Keratinocyte (primary cell): Measurements from ENCODE around the gene SLC44A5.

Experiments used
- EZH2 ChIP-seq: IDR thresholded peaks from one replicate; pipeline ENCODE4 v1.6.1; 2012; ENCODE audit warnings: inconsistent platforms, mild to moderate bottlenecking, low read length, moderate library complexity
- TF ChIP-seq, protein P1 (sequence below), 3 experiments: IDR thresholded peaks in 1 of 3; conservative IDR thresholded peaks in 1 of 3; optimal IDR thresholded peaks in 1 of 3; 2 replicates in 2 of 3; 3 replicates in 1 of 3; pipeline versions ENCODE3 to v1.5.1; 2011; ENCODE audit warnings: low read length in 3 of 3, mild to moderate bottlenecking in 3 of 3, moderate library complexity in 2 of 3, control low read depth in 1 of 3, inconsistent platforms in 1 of 3; ENCODE audit not compliant: insufficient read depth in 2 of 3; ENCODE audit errors: extremely low read depth in 1 of 3

DNA sequence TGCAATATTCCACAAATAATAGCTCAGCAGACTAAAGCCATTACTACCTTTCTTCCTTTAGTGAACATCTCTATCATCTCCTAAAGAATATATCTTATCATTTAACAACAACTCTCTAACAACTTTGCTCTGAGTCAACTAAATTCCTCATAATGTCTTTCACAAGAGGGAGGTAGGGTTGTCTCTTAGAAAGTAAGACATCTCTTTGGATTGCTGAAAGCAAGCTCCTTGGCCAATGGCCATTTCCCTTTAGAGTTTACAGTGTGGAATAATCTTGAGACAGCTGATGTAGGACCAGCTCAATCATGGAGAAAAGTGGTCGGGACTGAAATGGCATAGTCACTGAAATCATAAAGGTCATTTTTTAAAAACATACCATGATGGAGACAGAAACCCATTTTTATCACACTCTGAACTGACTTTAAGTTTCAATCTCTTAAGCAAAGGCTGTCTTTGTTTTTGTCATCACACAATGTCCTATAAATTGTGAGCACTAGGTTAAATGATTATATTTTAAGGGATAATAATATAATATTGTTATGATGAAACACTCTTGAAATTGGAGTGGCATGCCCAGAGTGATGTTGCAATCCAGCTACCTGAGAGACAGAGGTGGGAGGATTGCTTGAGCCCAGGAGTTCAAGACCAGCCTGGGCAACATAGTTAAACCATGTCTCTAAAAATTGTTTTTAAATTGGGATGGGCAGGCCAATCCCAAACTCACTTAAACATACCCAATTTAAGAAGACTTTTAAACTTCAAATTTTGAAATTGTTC is 91.1 kb downstream of the SLC44A5 start:
- TF ChIP-seq, protein P1, sequence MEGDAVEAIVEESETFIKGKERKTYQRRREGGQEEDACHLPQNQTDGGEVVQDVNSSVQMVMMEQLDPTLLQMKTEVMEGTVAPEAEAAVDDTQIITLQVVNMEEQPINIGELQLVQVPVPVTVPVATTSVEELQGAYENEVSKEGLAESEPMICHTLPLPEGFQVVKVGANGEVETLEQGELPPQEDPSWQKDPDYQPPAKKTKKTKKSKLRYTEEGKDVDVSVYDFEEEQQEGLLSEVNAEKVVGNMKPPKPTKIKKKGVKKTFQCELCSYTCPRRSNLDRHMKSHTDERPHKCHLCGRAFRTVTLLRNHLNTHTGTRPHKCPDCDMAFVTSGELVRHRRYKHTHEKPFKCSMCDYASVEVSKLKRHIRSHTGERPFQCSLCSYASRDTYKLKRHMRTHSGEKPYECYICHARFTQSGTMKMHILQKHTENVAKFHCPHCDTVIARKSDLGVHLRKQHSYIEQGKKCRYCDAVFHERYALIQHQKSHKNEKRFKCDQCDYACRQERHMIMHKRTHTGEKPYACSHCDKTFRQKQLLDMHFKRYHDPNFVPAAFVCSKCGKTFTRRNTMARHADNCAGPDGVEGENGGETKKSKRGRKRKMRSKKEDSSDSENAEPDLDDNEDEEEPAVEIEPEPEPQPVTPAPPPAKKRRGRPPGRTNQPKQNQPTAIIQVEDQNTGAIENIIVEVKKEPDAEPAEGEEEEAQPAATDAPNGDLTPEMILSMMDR (optimal IDR thresholded peaks at IDR 0.05 in 1 of 3, IDR thresholded peaks at IDR 0.05 in 1 of 3, conservative IDR thresholded peaks at IDR 0.05 in 1 of 3; ENCODE audit: extremely low read depth in 1 of 3, insufficient read depth in 2 of 3, low read length in 3 of 3), result no peak
- no peak for TF ChIP-seq EZH2
